A549 (cell line): Measurements from ENCODE around the gene FATE1. TPM values are rescaled to one million over a fixed set of nuclear protein-coding genes. Genes with fewer than 3 reads are reported as not detected.

Source experiments
- ATAC-seq, 2 experiments: fragments of 200-7000 bp in 1 of 2; fragments of >200 bp in 1 of 2; cut with Nextera tagmentation in 1 of 2; cut with Tn5 transposase in 1 of 2; 3 replicates each; pipeline versions ENCODE4 v1.8.0 to v1.9.1; 2018 to 2020; ENCODE audit warnings: mild to moderate bottlenecking in 1 of 2, moderate library complexity in 1 of 2
- CTCF ChIA-PET: fragments of 300-600 bp; sonication (Branson Sonifier 250); formaldehyde crosslinking; extraction: SDS; loops from one replicate; lab custom pipeline; 2021; ENCODE audit warnings: antibody characterized with exemption, inconsistent platforms; lab: Yijun Ruan, JAX
- POLR2A ChIA-PET: fragments of 350-600 bp; formaldehyde crosslinking; extraction: SDS; loops from one replicate; lab custom pipeline; 2021; ENCODE audit warnings: antibody characterized with exemption, inconsistent platforms; lab: Yijun Ruan, JAX
- DNase-seq, 2 experiments: peaks; one replicate each; pipeline versions ENCODE4 v3.0.0 to v3.0.0-alpha.2; 2011 to 2016; ENCODE audit warnings: low read depth in 1 of 2, low spot score in 1 of 2
- FAIRE-seq: peaks from 2 replicates; lab custom pipeline; 2011; peaks lifted over from hg19 to GRCh38; lab: Jason Lieb, UNC
- H3K27ac ChIP-seq, 2 experiments: fragments of >200 bp; sonication (Bioruptor Twin); formaldehyde crosslinking; 3 replicates each; pipeline ENCODE4 v1.5.1; 2016 to 2017
- H3K4me1 ChIP-seq: fragments of >200 bp; sonication (Bioruptor Twin); formaldehyde crosslinking; 3 replicates; pipeline ENCODE4 v1.6.1; 2016
- H3K4me2 ChIP-seq: fragments of >200 bp; sonication (Bioruptor Twin); formaldehyde crosslinking; 3 replicates; pipeline ENCODE4 v1.6.1; 2016
- H3K4me3 ChIP-seq: fragments of >200 bp; sonication (Bioruptor Twin); formaldehyde crosslinking; 3 replicates; pipeline ENCODE4 v1.5.1; 2016
- H3K9me3 ChIP-seq: fragments of >200 bp; sonication (Bioruptor Twin); formaldehyde crosslinking; 3 replicates; pipeline ENCODE4 v1.6.1; 2016
- CBX2 ChIP-seq: fragments of 200-600 bp; sonication (generic); IDR thresholded peaks from 2 replicates; pipeline ENCODE4 v1.6.1; 2016; ENCODE audit warnings: low read depth, mild to moderate bottlenecking, borderline replicate concordance
- CBX8 ChIP-seq: fragments of 200-600 bp; sonication (generic); IDR thresholded peaks from 2 replicates; pipeline ENCODE4 v1.6.1; 2016
- E2F6 ChIP-seq: IDR thresholded peaks from 2 replicates; pipeline ENCODE4 v1.6.1; 2012; ENCODE audit warnings: low read depth, borderline replicate concordance
- EHMT2 ChIP-seq: fragments of 200-600 bp; sonication (generic); IDR thresholded peaks from 2 replicates; pipeline ENCODE4 v1.6.1; 2016; ENCODE audit warnings: antibody characterized with exemption, low read depth, mild to moderate bottlenecking, moderate library complexity
- EP300 ChIP-seq, 2 experiments: fragments of >200 bp; sonication (Bioruptor Twin); formaldehyde crosslinking; IDR thresholded peaks; 2 replicates in 1 of 2; 3 replicates in 1 of 2; pipeline ENCODE4 v1.6.1; 2016 to 2017
- FOXS1 ChIP-seq: fragments of 250-450 bp; sonication (Bioruptor Pico); IDR thresholded peaks from 2 replicates; pipeline ENCODE4 v1.5.0; 2020; ENCODE audit warnings: mild to moderate bottlenecking, moderate library complexity
- GATA3 ChIP-seq: IDR thresholded peaks from 2 replicates; pipeline ENCODE4 v1.6.1; 2012; ENCODE audit warnings: borderline replicate concordance
- HOXB5 ChIP-seq: fragments of 250-450 bp; sonication (Bioruptor Pico); IDR thresholded peaks from 2 replicates; pipeline ENCODE4 v1.5.0; 2020; ENCODE audit warnings: mild to moderate bottlenecking, moderate library complexity
- MAFK ChIP-seq: fragments of 450-650 bp; IDR thresholded peaks from 2 replicates; pipeline ENCODE4 v1.6.1; 2014; ENCODE audit not compliant: partially characterized antibody
- MAX ChIP-seq: IDR thresholded peaks from 2 replicates; pipeline ENCODE4 v1.6.1; 2012
- NFE2L2 ChIP-seq: fragments of 150-350 bp; conservative IDR thresholded peaks from 2 replicates; pipeline ENCODE4 v1.6.1; 2014; ENCODE audit warnings: low read length
- NR3C1 ChIP-seq: fragments of >200 bp; sonication (Bioruptor Twin); formaldehyde crosslinking; IDR thresholded peaks from 3 replicates; pipeline ENCODE4 v1.6.1; 2017
- RCOR1 ChIP-seq: fragments of 150-350 bp; IDR thresholded peaks from 2 replicates; pipeline ENCODE4 v1.6.1; 2014; ENCODE audit warnings: antibody characterized with exemption, low read length, low read depth
- RNF2 ChIP-seq: fragments of 200-600 bp; sonication (generic); IDR thresholded peaks from 2 replicates; pipeline ENCODE4 v1.6.1; 2016; ENCODE audit warnings: low read depth, mild to moderate bottlenecking, antibody characterized with exemption, moderate library complexity, borderline replicate concordance
- TFCP2L1 ChIP-seq: fragments of 250-450 bp; sonication (Bioruptor Pico); IDR thresholded peaks from 2 replicates; pipeline ENCODE4 v1.5.0; 2021; ENCODE audit warnings: mild to moderate bottlenecking
- ZC3H11A ChIP-seq: fragments of 450-650 bp; IDR thresholded peaks from 2 replicates; pipeline ENCODE4 v1.6.1; 2014; ENCODE audit warnings: antibody characterized with exemption, mild to moderate bottlenecking
- ZFP36 ChIP-seq: fragments of 450-650 bp; IDR thresholded peaks from 2 replicates; pipeline ENCODE4 v1.6.1; 2014; ENCODE audit warnings: borderline replicate concordance; ENCODE audit not compliant: partially characterized antibody
- WGBS: methylation state at CpG from one replicate; pipeline ENCODE4 v1.1.6; 2017; ENCODE audit errors: missing lambda C conversion rate; 5-methylcytosine and 5-hydroxymethylcytosine counted together
- polyA plus RNA-seq, 4 experiments: library from polyadenylated mRNA; depleted of rRNA in 3 of 4; stranded (reverse); fragments of >200 nt; fragmentation: RNase III in 1 of 4; extraction: RNeasy Plus Mini Kit Qiagen cat#74134 plus additional on column Dnase treatment in 1 of 4; gene quantifications; 2 replicates in 3 of 4; 3 replicates in 1 of 4; pipeline ENCODE4 v1.2.3, GENCODE V29; 2011 to 2017
- TF ChIP-seq, protein P1 (sequence below): fragments of >200 bp; sonication (Bioruptor Twin); formaldehyde crosslinking; IDR thresholded peaks from 2 replicates; pipeline ENCODE4 v1.6.1; 2016
- TF ChIP-seq, protein P2 (sequence below): fragments of >200 bp; sonication (Bioruptor Twin); formaldehyde crosslinking; IDR thresholded peaks from 3 replicates; pipeline ENCODE4 v1.5.1; 2016
- TF ChIP-seq, protein P3 (sequence below): fragments of 150-350 bp; IDR thresholded peaks from 2 replicates; pipeline ENCODE4 v1.6.1; 2014; ENCODE audit warnings: low read depth, mild to moderate bottlenecking, low read length
- TF ChIP-seq, protein P4 (sequence below): fragments of 250-450 bp; sonication (Bioruptor Pico); IDR thresholded peaks from 2 replicates; pipeline ENCODE4 v1.5.0; 2020; ENCODE audit warnings: low read depth, mild to moderate bottlenecking, moderate library complexity

The FATE1 gene
- polyA plus RNA-seq, 2 of the 4 experiments (the other 2 are of a cell fraction): not detected

DNA sequence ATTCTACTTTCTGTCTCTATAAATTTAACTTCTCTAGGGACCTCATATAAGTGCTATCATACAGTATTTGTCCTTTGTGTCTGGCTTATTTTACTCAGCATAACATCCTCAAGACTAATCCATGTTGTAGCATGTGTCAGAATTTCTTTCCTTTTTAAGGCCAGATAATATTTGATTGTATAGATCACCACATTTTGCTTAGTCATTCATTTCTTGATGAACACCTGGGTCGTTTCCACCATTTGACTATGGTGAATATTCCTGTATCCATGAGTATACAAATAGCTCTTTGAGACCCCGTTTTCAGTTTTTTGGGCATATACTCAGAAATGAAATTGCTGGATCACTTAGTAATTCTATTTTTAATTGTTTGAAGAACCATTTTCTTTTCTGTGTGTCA lies 30.7 kb downstream of the FATE1 start:
- no peak overlapping the region for H3K27ac ChIP-seq
- no peak overlapping the region for H3K4me2 ChIP-seq
- CTCF ChIA-PET: interaction anchor here (0.7 to 1.7 kb wide), 2 partner anchors 886 to 889 kb away, joined by 3 to 10 read pairs; no protein-coding TSS in a partner anchor
- DNase-seq (no peak), FAIRE-seq (peak; percentile 54), ATAC-seq (no peak)
- TF ChIP-seq RNF2: no peak
- no peak for TF ChIP-seq E2F6
- TF ChIP-seq, protein P1, sequence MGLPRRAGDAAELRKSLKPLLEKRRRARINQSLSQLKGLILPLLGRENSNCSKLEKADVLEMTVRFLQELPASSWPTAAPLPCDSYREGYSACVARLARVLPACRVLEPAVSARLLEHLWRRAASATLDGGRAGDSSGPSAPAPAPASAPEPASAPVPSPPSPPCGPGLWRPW: no peak
- TF ChIP-seq NFE2L2: peak; percentile 62
- TF ChIP-seq TFCP2L1 (CRISPR knock-in tag): no peak
- TF ChIP-seq FOXS1 (CRISPR knock-in tag): no peak
- no peak for TF ChIP-seq NR3C1
- peak; percentile 78 for TF ChIP-seq MAFK
- TF ChIP-seq EP300 (IDR thresholded peaks at IDR 0.05): no peak
- TF ChIP-seq CBX8: no peak
- H3K9me3 ChIP-seq: no peaks in the 10 kb centered on the region
- no peaks in the 10 kb centered on the region for H3K4me1 ChIP-seq
- WGBS: 7% methylated on average over 2 of the region's 2 CpGs
- no peak overlapping the region for H3K4me3 ChIP-seq
- POLR2A ChIA-PET: no interaction called here

DNA sequence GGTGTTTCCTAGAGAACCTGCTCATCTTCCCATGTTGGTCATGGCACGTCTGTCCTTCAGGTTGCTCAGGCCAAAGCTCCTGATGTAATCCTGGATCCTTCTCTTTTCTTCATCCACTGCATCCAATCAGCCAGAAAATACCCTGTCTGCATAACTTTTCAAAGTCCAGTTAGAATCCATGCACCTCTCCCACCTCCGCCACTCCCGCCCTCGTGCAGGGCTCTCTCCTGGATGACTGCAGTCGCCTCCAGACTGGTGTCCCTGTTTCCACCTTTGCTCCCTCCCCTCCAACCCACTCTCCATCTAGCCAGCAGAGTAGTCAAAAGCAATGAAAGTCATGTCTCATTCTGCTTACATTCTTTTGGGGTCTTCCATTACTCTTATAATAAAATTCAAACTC lies 34.7 kb downstream of the FATE1 start:
- peaks cover 14% of the 10 kb centered on the region for H3K4me1 ChIP-seq
- no peaks in the 10 kb centered on the region for H3K9me3 ChIP-seq
- WGBS: 77% methylated on average over 5 of the region's 5 CpGs
- H3K27ac ChIP-seq: no peak overlapping the region
- DNase-seq (no peak), FAIRE-seq (no peak), ATAC-seq (no peak)
- no peak for TF ChIP-seq EP300 (IDR thresholded peaks at IDR 0.05)
- TF ChIP-seq, protein P2, sequence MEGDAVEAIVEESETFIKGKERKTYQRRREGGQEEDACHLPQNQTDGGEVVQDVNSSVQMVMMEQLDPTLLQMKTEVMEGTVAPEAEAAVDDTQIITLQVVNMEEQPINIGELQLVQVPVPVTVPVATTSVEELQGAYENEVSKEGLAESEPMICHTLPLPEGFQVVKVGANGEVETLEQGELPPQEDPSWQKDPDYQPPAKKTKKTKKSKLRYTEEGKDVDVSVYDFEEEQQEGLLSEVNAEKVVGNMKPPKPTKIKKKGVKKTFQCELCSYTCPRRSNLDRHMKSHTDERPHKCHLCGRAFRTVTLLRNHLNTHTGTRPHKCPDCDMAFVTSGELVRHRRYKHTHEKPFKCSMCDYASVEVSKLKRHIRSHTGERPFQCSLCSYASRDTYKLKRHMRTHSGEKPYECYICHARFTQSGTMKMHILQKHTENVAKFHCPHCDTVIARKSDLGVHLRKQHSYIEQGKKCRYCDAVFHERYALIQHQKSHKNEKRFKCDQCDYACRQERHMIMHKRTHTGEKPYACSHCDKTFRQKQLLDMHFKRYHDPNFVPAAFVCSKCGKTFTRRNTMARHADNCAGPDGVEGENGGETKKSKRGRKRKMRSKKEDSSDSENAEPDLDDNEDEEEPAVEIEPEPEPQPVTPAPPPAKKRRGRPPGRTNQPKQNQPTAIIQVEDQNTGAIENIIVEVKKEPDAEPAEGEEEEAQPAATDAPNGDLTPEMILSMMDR: no peak
- no peak for TF ChIP-seq CBX2
- TF ChIP-seq RCOR1: no peak
- no peak for TF ChIP-seq ZFP36
- no peak for TF ChIP-seq EHMT2
- TF ChIP-seq HOXB5 (CRISPR knock-in tag): no peak
- TF ChIP-seq GATA3: no peak
- no peak for TF ChIP-seq ZC3H11A
- TF ChIP-seq, protein P3, sequence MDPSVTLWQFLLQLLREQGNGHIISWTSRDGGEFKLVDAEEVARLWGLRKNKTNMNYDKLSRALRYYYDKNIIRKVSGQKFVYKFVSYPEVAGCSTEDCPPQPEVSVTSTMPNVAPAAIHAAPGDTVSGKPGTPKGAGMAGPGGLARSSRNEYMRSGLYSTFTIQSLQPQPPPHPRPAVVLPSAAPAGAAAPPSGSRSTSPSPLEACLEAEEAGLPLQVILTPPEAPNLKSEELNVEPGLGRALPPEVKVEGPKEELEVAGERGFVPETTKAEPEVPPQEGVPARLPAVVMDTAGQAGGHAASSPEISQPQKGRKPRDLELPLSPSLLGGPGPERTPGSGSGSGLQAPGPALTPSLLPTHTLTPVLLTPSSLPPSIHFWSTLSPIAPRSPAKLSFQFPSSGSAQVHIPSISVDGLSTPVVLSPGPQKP: no peak
- TF ChIP-seq MAX: no peak
- TF ChIP-seq, protein P4, sequence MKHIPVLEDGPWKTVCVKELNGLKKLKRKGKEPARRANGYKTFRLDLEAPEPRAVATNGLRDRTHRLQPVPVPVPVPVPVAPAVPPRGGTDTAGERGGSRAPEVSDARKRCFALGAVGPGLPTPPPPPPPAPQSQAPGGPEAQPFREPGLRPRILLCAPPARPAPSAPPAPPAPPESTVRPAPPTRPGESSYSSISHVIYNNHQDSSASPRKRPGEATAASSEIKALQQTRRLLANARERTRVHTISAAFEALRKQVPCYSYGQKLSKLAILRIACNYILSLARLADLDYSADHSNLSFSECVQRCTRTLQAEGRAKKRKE: no peak
- no peak overlapping the region for H3K4me3 ChIP-seq
- CTCF ChIA-PET: interaction anchor here (0.6 to 9.6 kb wide), 13 partner anchors 12 to 1068 kb away, joined by 3 to 119 read pairs (median 4); no protein-coding TSS in a partner anchor
- H3K4me2 ChIP-seq: no peak overlapping the region
- POLR2A ChIA-PET: no interaction called here
